Subcutaneous abdominal adipose tissue (tissue), 5 donors: ENCODE data around the gene SCLY.

Source experiments
- H3K27ac ChIP-seq: one replicate; pipeline ENCODE4 v1.7.0; 2013; ENCODE audit warnings: low read depth, mild to moderate bottlenecking, inconsistent platforms, low read length, moderate library complexity
- H3K27me3 ChIP-seq, 5 donors: one replicate each; pipeline ENCODE4 v1.7.0; 2013; ENCODE audit warnings: low read length in 5 of 5, inconsistent platforms in 1 of 5; ENCODE audit not compliant: control insufficient read depth in 5 of 5, insufficient read depth in 4 of 5
- H3K36me3 ChIP-seq, 5 donors: one replicate each; pipeline ENCODE4 v1.7.0; 2013; ENCODE audit warnings: low read length in 5 of 5; ENCODE audit not compliant: control insufficient read depth in 5 of 5, insufficient read depth in 5 of 5
- H3K4me1 ChIP-seq, 5 donors: one replicate each; pipeline ENCODE4 v1.7.0; 2013; ENCODE audit warnings: low read length in 5 of 5, mild to moderate bottlenecking in 3 of 5, moderate library complexity in 1 of 5; ENCODE audit not compliant: control insufficient read depth in 5 of 5, insufficient read depth in 5 of 5
- H3K4me3 ChIP-seq, 5 donors: one replicate each; pipeline ENCODE4 v1.7.0; 2013; ENCODE audit warnings: low read length in 5 of 5, low read depth in 1 of 5
- H3K9ac ChIP-seq, 5 donors: one replicate each; pipeline ENCODE4 v1.7.0; 2013; ENCODE audit warnings: low read length in 5 of 5, mild to moderate bottlenecking in 4 of 5, moderate library complexity in 3 of 5
- H3K9me3 ChIP-seq, 5 donors: one replicate each; pipeline ENCODE4 v1.7.0; 2013; ENCODE audit warnings: low read length in 5 of 5; ENCODE audit not compliant: control insufficient read depth in 5 of 5
- donor health status: healthy.
- donor health status: healthy.
- donor health status: healthy.
- donor health status: healthy.
- donor health status: healthy.

SCLY gene

GRCh38 chr2:238082827-238083226, 22.0 kb downstream of the SCLY start:
- Histone ChIP-seq H3K4me1 (no peaks in the 10 kb centered on the region), H3K9me3 (no peaks in the 10 kb centered on the region), H3K27ac (no peak overlapping the region), H3K4me3 (no peak overlapping the region), H3K9ac (no peak overlapping the region), H3K27me3 (no peaks in the 10 kb centered on the region), H3K36me3 (peaks cover 0 to 38% (median 28%) of the 10 kb centered on the region in 5 donors)

GRCh38 chr2:238083919-238084318, 23.1 kb downstream of the SCLY start:
- Histone ChIP-seq H3K27me3 (no peaks in the 10 kb centered on the region), H3K36me3 (peaks cover 0 to 38% (median 28%) of the 10 kb centered on the region in 5 donors), H3K9ac (no peak overlapping the region), H3K9me3 (no peaks in the 10 kb centered on the region), H3K4me3 (no peak overlapping the region), H3K4me1 (no peaks in the 10 kb centered on the region), H3K27ac (no peak overlapping the region)

GRCh38 chr2:238084761-238085160, 24.0 kb downstream of the SCLY start:
- Histone ChIP-seq H3K4me1 (no peaks in the 10 kb centered on the region), H3K9ac (no peak overlapping the region), H3K4me3 (no peak overlapping the region), H3K27me3 (no peaks in the 10 kb centered on the region), H3K36me3 (peaks cover 0 to 38% (median 28%) of the 10 kb centered on the region in 5 donors), H3K9me3 (no peaks in the 10 kb centered on the region), H3K27ac (no peak overlapping the region)

DNA sequence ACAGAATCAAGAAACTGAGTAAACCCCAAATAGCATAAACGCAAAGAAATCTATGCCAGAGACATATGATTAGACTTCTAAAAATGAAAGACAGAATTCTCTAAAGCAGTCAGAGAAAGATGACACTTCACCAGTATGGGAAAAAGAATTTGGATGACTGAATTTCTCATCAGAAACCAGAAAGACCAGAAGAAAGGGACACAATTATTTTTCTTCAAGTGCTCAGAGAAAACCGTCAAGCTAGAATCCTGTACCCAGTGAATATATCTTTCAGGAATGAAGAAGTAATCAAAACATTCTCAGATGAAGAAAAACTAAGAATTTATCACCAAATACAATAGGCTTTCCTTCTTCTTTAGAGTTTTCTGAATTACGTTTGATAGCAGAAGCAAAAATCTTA, 25.1 kb downstream of the SCLY start:
- H3K4me1 ChIP-seq = no peaks in the 10 kb centered on the region
- H3K36me3 ChIP-seq = peaks cover 0 to 31% (median 25%) of the 10 kb centered on the region in 5 donors
- no peaks in the 10 kb centered on the region for H3K27me3 ChIP-seq
- no peak overlapping the region for H3K4me3 ChIP-seq
- no peak overlapping the region for H3K27ac ChIP-seq
- H3K9ac ChIP-seq = no peak overlapping the region
- H3K9me3 ChIP-seq = no peaks in the 10 kb centered on the region

DNA sequence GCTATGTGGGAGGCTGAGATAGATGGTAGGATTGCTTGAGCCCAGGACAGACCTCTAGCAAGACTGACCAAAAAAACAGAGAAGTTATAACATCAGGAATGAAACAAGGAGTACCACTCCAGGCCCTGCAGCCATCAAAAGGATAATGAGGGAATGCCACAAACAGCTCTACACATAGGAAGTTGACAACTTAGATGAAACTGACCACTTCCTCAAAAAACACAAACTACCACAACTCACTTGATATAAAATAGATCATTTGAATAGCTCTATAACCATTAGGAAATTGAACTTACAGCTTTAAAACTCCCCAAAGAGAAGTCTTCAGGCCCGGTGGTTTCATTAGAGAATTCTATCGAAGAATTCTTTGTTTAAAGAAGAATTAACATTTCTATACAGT, 26.4 kb downstream of the SCLY start:
- no peak overlapping the region for H3K9ac ChIP-seq
- H3K4me1 ChIP-seq = no peaks in the 10 kb centered on the region
- no peaks in the 10 kb centered on the region for H3K9me3 ChIP-seq
- H3K4me3 ChIP-seq = no peak overlapping the region
- peaks cover 0 to 24% (median 18%) of the 10 kb centered on the region in 5 donors for H3K36me3 ChIP-seq
- H3K27ac ChIP-seq = no peak overlapping the region
- no peaks in the 10 kb centered on the region for H3K27me3 ChIP-seq

GRCh38 chr2:238090887-238091286, 30.1 kb downstream of the SCLY start:
- H3K9me3 ChIP-seq = no peaks in the 10 kb centered on the region
- H3K4me3 ChIP-seq = no peak overlapping the region
- H3K9ac ChIP-seq = no peak overlapping the region
- H3K4me1 ChIP-seq = no peaks in the 10 kb centered on the region
- peaks cover 0 to 8% (median 0%) of the 10 kb centered on the region in 5 donors for H3K36me3 ChIP-seq
- H3K27ac ChIP-seq = no peak overlapping the region
- no peaks in the 10 kb centered on the region for H3K27me3 ChIP-seq

- Histone ChIP-seq H3K4me1 (no peaks in the 10 kb centered on the region), H3K9me3 (no peaks in the 10 kb centered on the region), H3K36me3 (peaks cover 0 to 8% (median 0%) of the 10 kb centered on the region in 5 donors), H3K27ac (no peak overlapping the region), H3K27me3 (no peaks in the 10 kb centered on the region), H3K4me3 (no peak overlapping the region), H3K9ac (no peak overlapping the region)
Observed at GRCh38 chr2:238091436-238092060, 30.7 kb downstream of the SCLY start.

DNA sequence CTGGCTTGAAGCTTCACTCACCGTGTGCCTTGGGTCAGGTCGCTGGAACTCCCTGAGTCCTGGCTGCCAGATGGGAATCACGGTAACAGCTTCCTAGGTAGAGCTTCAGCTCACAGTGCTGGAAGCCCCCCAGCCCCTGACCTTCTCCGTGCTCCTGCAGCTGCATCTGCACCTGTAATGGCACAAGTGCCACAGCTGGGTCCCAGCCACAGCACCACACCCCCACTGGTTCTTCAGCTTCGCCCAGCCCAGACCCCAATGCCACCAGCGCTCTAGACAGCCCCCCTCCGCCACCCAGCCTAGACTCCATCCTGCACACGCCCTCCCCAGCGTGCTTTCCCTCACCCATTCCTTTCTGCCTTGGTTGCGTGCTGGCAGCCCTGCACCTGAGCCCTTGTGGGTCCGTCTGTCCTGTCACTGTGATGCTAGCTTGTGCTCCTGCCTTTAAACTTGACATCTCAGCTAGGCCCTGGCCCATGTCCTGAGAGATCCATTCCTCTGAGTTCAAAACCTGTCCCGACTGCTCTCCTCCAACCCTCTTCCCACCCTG, 31.8 kb downstream of the SCLY start:
- H3K27me3 ChIP-seq = no peaks in the 10 kb centered on the region
- no peaks in the 10 kb centered on the region for H3K4me1 ChIP-seq
- no peak overlapping the region for H3K27ac ChIP-seq
- peaks cover 0 to 8% (median 0%) of the 10 kb centered on the region in 5 donors for H3K36me3 ChIP-seq
- H3K9ac ChIP-seq = no peak overlapping the region
- no peaks in the 10 kb centered on the region for H3K9me3 ChIP-seq
- H3K4me3 ChIP-seq = no peak overlapping the region

DNA sequence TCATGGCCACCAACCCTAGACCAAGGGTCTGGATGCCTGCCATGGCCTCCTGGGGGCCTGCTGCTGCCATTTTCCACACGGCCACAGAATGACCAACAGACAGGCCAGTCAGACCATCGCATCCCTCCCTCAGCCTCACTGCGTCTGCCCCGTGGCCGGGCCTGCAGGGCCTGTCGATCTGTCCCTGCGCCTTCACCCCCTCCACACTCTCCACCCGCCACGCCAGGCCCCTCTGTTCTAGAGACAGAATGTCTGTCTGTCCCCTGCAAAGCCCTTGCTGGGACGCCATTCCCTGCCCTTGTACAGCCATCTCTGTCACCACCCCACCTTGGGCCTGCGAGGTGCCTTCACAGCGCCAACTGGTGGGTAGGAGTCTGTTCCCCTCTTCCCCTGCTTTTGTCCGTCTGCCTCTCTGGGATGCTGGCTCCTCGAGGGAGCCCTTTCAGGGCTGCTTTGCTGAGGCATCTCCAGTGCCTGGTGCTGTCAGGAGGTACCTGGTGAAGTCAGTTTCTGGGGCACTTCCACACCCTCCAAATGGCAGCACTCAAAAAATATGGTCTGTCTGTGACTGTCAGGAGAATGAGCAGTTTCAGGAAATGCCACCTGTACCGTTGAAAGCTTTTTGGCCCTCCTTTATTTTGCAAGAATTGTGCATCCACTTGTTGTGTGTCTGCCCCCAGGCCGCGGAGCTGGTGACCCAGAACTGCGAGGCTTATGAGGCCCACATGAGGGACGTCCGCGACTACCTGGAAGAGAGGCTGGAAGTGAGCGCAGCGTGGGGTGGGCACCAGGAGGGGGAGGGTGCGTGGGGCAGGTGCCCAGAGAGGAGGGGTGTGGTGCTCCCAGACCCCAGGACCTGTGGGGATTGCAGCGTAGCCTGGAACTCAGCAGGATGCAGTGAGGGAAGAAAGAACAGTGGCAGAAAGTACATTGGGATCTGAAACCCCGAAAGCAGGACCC, 32.7 kb downstream of the SCLY start:
- no peaks in the 10 kb centered on the region for H3K27me3 ChIP-seq
- peaks cover 0 to 8% (median 0%) of the 10 kb centered on the region in 5 donors for H3K36me3 ChIP-seq
- H3K4me1 ChIP-seq = peaks cover 0 to 5% (median 0%) of the 10 kb centered on the region in 5 donors
- H3K9ac ChIP-seq = no peak overlapping the region
- no peak overlapping the region for H3K27ac ChIP-seq
- H3K9me3 ChIP-seq = no peaks in the 10 kb centered on the region
- H3K4me3 ChIP-seq = no peak overlapping the region
